Omental fat pad (tissue), 4 donors: ENCODE data around the gene PCBD2. TPM values are rescaled to one million over a fixed set of nuclear protein-coding genes. Genes with fewer than 3 reads are reported as not detected.

ENCODE experiments used
- ATAC-seq: fragments of 150-250 bp; one replicate; pipeline ENCODE4 v1.9.1; 2016; ENCODE audit warnings: mild to moderate bottlenecking, moderate library complexity; ENCODE audit not compliant: low FRiP score
- DNase-seq: peaks from one replicate; pipeline ENCODE4 v3.0.0-alpha.2; 2019; ENCODE audit warnings: low spot score
- total RNA-seq, 4 donors: library from RNA; depleted of rRNA; stranded (reverse); fragments of >200 nt; gene quantifications; one replicate each; pipeline ENCODE4 v1.1.0, GENCODE V29; 2016
- TF ChIP-seq, protein P1 (sequence below), 3 donors: fragments of 450-650 bp; IDR thresholded peaks; one replicate each; pipeline ENCODE4 v1.5.1; 2016 to 2017; ENCODE audit warnings: antibody characterized with exemption in 3 of 3, mild to moderate bottlenecking in 3 of 3, moderate library complexity in 2 of 3

Gene PCBD2
- total RNA-seq, 4 donors from 2014 or later: 5.4 to 10.3 (median 7.3) TPM

DNA sequence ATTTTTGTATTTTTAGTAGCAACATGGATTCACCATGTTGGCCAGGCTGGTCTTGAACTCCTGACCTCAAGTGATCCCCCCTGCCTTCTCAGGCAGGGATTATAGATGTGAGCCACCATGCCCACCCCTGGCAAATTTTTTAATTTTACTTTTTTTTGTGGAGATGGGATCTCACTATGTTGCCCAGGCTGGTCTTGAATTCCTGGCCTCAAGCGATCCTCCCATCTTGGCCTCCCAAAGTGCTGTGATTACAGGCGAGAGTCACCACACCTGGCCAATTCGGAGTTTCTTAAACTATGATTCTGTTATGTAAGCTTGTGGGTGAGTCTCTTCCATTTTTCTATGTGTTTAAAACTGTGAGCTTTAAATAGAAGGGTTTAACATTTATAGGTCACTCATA lies 27.6 kb downstream of the PCBD2 start:
- DNase-seq: no peak
- TF ChIP-seq, protein P1, sequence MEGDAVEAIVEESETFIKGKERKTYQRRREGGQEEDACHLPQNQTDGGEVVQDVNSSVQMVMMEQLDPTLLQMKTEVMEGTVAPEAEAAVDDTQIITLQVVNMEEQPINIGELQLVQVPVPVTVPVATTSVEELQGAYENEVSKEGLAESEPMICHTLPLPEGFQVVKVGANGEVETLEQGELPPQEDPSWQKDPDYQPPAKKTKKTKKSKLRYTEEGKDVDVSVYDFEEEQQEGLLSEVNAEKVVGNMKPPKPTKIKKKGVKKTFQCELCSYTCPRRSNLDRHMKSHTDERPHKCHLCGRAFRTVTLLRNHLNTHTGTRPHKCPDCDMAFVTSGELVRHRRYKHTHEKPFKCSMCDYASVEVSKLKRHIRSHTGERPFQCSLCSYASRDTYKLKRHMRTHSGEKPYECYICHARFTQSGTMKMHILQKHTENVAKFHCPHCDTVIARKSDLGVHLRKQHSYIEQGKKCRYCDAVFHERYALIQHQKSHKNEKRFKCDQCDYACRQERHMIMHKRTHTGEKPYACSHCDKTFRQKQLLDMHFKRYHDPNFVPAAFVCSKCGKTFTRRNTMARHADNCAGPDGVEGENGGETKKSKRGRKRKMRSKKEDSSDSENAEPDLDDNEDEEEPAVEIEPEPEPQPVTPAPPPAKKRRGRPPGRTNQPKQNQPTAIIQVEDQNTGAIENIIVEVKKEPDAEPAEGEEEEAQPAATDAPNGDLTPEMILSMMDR (IDR thresholded peaks at IDR 0.05): no peak
- no peak for ATAC-seq

DNA sequence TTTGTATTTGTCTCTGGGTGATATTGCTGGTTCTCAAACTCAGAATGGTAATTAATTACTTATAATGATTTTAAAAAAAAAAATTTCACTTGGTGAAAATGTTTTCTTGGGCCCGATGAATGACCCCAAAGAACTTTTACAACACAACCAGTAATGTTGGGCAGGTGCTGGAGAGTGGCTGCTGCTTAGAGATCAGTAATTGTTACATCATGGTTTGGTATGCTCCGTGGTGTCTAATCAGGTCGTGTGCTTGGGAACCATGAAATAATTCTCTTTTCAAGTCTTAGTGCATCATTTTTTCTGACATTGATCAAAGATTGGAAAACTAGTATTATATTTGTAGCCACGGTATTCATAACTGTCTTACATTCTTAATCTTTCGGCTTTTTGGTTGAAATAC lies 29.3 kb downstream of the PCBD2 start:
- no peak for ATAC-seq
- TF ChIP-seq, protein P1 (IDR thresholded peaks at IDR 0.05): no peak
- no peak for DNase-seq

DNA sequence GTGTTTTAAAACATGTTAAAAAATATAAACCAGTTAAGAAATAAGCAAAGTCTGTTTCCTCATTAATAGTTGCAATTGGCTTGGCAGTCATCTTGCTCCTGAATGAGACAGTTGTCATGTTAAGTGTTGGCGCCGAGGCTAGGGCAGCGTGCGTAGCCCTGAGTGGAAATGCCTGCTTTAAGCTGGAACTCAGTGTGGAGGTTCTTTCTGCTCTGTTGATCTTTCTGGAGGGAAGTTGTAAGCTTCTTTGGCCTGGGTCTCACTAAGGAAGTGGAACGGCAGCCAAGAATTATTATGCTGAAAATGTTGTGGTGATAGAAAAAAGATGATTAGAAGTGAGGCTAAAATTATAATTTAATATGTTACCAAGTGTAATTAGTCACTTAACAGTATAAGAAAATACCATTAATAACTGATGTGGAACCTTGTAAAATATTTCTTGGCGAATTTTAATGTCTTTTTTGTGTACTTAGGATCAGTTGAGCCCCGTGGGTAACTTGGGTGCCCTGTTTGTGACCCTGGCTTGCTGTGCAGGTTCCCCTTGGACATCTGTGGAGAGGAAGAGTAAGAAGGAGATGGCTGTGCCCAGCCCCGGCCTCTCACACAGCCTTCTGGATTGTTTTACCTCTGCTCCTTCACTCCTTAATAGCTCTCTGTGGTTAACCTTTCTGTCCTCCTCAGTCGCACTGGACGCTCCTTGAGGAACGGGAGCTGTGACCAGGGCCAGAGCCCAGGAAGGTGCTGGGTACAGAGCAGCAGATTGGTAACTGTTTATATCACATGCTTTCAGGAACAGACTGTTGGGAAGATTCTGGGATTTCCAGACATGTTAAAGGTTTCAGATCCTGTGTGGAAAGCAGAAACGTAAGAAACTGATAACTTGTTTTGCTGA lies 31.0 kb downstream of the PCBD2 start:
- ATAC-seq (no peak), DNase-seq (no peak)
- TF ChIP-seq, protein P1 (IDR thresholded peaks at IDR 0.05): no peak

DNA sequence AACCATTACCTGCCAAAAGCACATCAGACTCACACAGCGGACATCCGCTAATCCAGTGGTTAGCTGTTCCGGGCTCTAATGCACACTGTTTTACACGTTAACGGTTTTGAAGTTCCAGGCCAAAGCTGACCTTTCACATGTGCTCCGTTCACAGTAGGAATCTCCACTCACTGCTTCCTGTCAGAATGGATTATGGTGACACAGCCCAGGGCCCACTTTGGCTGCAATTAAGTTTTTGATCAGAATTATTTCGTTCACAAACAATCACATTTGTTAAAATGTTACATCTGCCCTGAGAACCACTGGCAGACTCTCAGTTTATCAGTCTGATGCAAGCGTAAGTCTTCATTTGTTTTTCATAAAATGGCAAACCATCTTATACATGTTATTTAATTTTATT lies 32.6 kb downstream of the PCBD2 start:
- TF ChIP-seq, protein P1 (IDR thresholded peaks at IDR 0.05): no peak
- DNase-seq: no peak
- ATAC-seq: no peak

DNA sequence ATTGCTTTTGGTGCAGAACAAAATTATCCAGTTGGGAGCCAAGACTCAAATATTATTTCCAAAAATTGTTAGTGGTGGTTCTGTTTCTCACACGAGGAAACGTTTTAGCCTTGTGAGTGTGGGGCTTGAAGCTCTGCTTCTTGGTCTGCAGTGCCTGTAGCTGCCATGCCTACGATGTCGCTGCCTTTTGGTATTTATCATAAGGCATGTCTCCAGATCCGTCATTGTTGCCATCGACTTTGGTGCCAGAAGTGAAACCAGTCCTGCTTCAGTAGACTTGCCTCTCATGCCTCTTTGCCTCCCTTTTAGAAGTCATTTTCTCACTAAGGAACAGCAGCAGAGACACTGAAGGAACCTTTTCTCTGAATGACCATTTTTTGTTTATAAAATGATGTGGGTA lies 33.1 kb downstream of the PCBD2 start:
- ATAC-seq: no peak
- DNase-seq: no peak

DNA sequence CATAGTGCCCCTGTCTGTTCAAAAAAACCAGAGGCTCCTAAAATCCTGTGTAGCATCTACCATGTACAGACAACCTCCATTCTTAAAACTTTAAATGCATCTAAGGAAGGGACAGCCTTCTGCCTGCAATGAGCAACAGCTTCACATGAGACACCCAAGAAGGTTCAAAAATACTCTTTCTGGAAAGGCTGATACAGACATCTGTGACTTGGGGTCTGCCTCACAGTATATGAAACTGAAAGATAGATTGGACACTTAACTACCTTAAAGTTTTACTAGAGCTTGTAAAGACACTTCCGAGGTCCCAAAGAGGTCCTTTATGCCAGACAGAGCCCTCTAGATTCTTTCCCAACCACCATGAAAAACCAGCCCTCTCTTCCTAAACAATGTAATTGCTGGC lies 34.6 kb downstream of the PCBD2 start:
- DNase-seq (no peak), ATAC-seq (no peak)
- TF ChIP-seq, protein P1 (IDR thresholded peaks at IDR 0.05): no peak

More for the DNA sequence above, 33.1 kb downstream of the PCBD2 start:
- TF ChIP-seq, protein P1 (IDR thresholded peaks at IDR 0.05): no peak

DNA sequence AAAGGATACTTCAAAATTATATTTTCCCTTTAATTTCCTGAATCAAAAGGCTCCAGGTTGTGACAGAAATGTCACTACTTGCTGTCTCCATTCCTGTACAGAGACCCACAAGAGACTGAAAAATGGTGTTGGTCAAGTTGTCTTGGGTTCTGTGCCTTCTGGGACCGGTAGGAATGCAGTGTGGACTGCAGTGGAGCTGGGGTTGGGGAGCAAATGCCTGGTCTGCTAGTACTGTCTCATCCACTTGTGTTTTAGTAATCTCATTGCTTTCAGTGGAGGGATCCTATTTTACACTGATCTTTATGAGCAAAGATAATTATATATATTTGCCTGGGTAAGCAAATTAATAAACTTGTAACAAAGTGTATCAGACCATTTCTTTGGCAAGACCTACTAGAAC lies 38.6 kb downstream of the PCBD2 start:
- DNase-seq: no peak

More for the DNA sequence above, 38.6 kb downstream of the PCBD2 start:
- TF ChIP-seq, protein P1 (IDR thresholded peaks at IDR 0.05): no peak
- no peak for ATAC-seq
